Activated CD8-positive, alpha-beta memory T cell treated with anti-CD3 and anti-CD28 coated beads, Interleukin-2, amount 50 U/mL, for 1 hour (primary cell): ENCODE measurements around the gene CENPVL2.
"Not testable (repeated sequence)": the region's sequence is repeated elsewhere in the genome, so short reads cannot be mapped to it uniquely, and the experiment has no call there.

Experiments used
- DNase-seq: peaks from one replicate; pipeline ENCODE4 v3.0.0-alpha.2; 2020; ENCODE audit errors: extremely low read depth

Gene CENPVL2

GRCh38 chrX:51682720-51683062 is at the start of gene CENPVL2:
TSS of gene CENPVL2 (minus strand) at chrX:51682831. CDS start at chrX:51682831, 0 bp downstream.
- not testable (repeated sequence) for DNase-seq

- DNase-seq = no peak
Observed at GRCh38 chrX:51728202-51728601, 45.6 kb upstream of the CENPVL2 start.

GRCh38 chrX:51712943-51713647 is 30.5 kb upstream of the CENPVL2 start:
- not testable (repeated sequence) for DNase-seq

DNA sequence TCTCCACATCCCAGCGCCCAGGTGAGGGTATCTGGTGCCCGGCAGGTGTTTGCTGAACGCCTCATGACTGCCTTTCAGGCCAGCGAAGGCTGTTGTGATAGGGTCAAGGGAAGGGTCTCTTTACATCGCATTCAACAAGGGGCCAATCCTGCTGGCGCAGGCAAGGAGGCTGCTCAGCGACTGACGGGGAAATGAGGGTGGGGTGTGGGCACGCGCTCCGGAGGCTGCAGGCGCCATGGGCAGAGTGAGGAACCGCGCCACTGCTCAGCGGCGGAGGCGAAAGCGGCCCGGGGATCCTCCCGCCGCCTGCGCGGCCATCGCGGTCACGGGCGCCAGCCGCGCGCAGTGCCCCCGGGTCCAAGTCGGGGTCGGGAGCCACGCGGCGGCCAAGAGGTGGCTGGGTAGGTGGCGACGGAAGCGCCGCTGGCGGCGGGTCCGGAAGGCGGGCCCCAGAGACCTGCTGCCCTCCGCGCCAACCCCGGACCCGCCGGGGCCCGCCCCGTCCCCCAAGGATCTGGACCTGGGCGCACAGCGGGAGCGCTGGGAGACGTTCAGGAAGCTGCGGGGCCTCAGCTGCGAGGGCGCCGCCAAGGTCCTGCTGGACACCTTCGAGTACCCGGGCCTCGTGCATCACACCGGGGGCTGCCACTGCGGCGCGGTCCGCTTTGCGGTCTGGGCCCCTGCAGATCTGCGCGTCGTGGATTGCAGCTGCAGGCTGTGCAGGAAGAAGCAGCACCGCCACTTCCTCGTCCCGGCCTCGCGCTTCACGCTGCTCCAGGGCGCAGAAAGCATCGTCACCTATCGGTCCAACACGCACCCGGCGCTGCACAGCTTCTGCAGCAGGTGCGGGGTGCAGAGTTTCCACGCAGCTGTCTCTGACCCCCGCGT is 27.9 kb upstream of the CENPVL2 start, which contains the start of gene CENPVL1:
CENPVL1 (plus strand) TSS at position 236 of the 888 bp plus-strand sequence; CDS start at position 236, 0 bp downstream.
- not testable (repeated sequence) for DNase-seq

- no peak for DNase-seq
Observed at GRCh38 chrX:51697397-51697796, 14.8 kb upstream of the CENPVL2 start.

DNA sequence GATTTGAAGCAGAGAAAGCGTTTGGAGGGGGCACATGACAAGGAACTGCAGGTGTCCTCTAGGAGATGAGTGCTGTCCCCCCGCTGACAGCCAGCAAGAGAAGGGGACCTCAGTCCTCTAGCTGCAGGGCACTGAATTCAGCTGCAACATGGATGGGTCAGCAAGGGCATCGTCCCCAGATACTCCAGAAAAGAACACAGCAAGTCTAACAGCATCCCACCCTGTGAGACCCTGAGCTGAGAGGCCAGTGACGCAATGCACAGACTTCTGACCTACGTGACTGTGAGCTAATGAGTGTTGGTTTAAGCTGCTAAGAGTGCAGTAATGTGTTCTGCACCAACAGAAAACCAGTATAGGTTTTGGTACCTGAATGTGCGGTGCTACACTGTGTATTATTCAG is 11.6 kb upstream of the CENPVL2 start:
- DNase-seq = no peak

DNA sequence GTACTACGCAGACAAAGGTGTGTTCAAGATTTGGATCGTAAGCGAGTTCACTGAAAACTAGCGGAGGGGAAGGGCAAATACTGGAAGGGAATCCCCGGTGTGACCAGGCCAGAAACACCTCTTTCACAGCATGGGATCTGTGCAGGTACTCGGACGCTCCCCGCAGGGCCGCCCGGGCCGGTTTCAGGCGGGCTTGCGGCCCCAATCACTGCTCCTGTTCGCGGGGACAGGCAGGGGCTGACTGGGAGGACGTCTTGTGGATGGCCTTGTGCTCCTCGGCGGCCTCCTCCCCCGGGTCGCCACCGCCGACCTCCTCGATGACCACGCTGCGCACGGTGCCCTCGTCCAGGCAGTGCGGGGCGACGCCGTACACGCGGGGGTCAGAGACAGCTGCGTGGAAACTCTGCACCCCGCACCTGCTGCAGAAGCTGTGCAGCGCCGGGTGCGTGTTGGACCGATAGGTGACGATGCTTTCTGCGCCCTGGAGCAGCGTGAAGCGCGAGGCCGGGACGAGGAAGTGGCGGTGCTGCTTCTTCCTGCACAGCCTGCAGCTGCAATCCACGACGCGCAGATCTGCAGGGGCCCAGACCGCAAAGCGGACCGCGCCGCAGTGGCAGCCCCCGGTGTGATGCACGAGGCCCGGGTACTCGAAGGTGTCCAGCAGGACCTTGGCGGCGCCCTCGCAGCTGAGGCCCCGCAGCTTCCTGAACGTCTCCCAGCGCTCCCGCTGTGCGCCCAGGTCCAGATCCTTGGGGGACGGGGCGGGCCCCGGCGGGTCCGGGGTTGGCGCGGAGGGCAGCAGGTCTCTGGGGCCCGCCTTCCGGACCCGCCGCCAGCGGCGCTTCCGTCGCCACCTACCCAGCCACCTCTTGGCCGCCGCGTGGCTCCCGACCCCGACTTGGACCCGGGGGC is 567 bp downstream of the CENPVL2 start:
- not testable (repeated sequence) for DNase-seq

- DNase-seq = not testable (repeated sequence)
Observed at GRCh38 chrX:51679689-51680433, 2.8 kb downstream of the CENPVL2 start.

DNA sequence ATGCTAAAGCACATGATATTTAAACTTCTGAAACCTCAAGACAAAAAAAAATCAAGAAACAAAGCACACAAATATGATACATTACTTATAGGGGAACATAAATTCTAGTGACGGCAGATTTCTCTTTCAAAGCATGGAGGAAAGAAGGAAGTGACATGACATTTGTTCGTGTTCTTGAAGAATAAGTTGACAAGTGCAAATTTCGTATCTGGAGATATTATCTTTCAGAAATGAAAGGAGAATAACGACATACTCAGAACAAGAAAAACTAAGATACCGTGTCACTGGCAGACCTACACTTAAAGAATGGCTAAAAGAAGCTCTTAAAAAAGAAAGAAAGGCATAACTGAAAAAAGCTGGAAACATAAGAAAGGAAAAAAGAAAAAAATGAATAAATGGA is 16.6 kb downstream of the CENPVL2 start:
- no peak for DNase-seq

GRCh38 chrX:51643377-51643776 is 39.3 kb downstream of the CENPVL2 start:
- DNase-seq = no peak

DNA sequence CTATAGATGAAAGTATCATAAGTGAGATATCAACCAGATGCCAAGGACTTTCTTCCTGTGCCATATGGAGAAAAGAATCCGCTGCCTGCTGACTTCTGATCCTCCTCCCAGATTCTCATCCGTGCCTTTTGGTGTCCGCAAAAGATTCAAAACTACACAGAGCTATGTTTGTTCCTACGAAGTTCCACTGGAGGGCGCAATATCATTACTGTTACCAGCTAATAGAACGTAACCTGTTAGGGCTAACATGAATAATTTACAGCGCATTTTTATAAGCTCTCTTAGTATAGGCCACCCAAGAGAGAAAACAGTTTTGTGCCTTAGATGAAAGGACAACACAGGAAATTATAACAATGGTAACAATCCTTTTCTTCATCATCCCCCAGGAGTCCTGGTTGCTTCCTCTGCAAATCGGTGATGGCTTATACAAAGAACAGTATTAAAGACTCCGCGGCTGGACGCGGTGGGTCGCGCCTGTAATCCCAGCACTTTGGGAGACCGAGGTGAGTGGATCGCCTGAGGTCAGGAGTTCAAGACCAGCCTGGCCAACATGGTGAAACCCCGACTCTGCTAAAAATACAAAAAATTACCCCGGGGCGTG is 41.1 kb downstream of the CENPVL2 start:
- DNase-seq = no peak

- not testable (repeated sequence) for DNase-seq
Observed at GRCh38 chrX:51636511-51636910, 46.1 kb downstream of the CENPVL2 start.
